ENCODE measurements around the gene LCNL1. TPM values are rescaled to one million over a fixed set of nuclear protein-coding genes. Genes with fewer than 3 reads are reported as not detected.

LCNL1 gene
- polyA plus RNA-seq, 3 donors: 0.03 to 0.23 (median 0.12) TPM

DNA sequence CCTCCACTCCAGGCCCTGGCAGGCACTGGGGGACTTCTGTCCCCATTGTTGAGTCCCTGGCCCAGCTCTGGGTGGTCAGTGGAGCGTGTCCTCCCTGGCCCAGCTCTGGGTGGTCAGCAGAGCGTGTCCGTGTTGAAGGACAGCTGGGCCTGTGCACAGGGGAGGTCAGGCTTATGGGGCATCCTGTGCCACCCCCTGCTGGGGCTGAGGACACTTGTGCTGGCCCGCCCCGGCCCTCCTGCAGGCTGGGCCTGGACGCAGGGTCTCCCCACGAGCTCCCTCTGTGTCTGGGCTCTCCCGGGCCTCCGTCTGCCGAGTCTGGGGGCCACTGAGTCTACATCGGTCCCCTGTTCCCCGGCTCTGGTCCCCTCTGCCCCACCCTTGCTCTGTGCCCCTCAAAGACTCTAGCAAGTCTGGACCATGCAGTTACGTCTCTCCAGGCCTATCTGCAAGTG lies 25.1 kb downstream of the LCNL1 start:
- no peak for DNase-seq (ENCODE audit: low read depth in 3 of 3, low spot score in 2 of 3)

DNA sequence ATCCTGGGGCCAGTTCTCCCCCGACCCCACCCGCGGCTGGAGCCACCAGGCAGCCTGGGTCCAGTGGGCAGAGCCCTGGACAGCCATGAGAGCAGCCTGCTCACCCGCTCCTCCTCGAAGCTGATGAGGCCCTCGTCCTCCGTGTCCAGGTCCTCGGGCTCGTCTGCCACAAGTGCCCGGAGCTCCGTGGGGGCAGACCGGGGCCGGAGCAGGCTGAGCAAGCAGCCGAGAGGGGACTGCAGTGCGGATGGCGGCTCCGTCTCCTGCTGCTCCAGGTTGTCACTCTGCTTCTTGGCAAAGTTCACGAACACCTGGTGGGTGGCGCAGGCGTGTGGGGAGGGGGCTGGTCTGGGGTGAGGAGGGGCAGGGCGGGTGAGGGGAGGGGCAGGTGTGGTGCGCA lies 25.5 kb downstream of the LCNL1 start:
- DNase-seq (ENCODE audit: low read depth in 3 of 3, low spot score in 2 of 3): no peak

DNA sequence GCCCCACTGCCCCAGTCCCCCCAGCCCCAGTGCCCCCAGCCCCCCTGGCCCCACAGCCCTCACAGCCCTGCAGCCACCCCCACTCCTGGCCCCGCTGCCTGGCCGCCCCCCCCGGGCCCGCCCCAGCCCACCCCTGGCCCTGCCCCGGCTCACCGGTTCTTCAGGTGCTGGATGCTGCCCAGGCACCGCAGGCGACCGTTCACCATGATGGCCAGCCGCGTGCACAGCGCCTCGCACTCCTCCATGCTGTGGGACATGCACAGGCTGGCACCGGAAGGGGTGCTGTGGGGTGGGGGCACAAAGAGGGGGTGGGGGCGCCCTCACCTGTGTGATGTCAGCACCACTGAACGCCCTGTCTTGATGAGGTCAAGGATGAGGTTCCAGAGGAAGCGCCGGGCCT lies 26.4 kb downstream of the LCNL1 start:
- DNase-seq (ENCODE audit: low read depth in 3 of 3, low spot score in 2 of 3): no peak

DNA sequence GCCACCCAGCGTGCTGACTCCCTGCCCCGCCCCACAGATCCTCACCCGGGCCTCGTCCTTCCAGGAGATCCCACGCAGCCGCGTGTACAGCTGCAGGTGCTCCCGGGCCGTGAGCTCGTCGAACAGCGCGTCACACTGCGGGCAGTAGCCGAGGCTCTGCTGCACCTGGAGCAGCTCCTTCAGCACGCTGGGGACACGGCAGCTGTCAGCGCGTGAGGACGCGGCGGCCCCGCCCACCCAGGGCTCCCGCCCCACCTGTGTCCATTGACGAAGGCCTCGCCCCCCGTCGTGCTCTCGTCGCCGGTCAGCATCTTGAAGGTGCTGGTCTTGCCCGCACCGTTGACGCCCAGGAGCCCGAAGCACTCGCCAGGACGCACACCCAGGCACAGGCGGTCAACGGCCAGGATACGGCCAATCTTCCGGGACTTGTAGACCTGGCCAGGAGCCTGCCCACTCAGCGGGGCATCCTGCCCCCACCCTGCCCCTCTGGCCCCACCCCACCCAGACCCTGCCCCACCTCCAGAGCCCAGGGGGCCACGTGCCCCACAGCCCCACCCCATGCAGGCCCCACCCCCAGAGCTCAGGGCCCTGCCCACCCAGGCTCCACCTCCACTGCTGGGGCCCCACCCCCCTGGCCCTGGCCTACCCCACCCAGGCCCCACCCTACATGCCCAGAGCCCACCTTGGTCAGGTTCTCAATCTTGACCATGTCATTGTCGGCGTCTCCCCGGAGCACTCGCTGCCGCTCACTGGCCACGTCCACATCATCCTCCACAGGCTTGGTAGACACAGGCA lies 27.3 kb downstream of the LCNL1 start:
- DNase-seq (ENCODE audit: low read depth in 3 of 3, low spot score in 2 of 3): no peak

DNA sequence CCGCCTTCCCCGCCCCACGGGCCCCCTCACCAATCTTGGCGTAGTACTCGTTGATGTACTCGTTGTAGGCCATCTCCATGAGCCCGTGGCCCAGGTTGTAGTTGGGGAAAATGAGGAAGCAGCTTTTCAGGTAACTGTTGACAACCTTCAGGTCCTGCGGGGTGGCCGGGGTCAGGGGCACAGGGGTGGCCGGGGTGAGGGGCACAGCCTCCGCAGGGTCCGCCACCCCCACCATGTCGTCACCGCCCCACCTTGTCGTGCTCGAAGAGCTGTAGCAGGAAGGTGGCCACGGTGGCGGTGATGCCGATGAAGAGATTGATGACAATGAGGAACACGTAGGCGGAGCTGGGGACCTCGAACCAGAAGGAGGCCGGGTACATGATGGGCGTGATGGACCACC lies 28.4 kb downstream of the LCNL1 start:
- no peak for DNase-seq (ENCODE audit: low read depth in 3 of 3, low spot score in 2 of 3)

DNA sequence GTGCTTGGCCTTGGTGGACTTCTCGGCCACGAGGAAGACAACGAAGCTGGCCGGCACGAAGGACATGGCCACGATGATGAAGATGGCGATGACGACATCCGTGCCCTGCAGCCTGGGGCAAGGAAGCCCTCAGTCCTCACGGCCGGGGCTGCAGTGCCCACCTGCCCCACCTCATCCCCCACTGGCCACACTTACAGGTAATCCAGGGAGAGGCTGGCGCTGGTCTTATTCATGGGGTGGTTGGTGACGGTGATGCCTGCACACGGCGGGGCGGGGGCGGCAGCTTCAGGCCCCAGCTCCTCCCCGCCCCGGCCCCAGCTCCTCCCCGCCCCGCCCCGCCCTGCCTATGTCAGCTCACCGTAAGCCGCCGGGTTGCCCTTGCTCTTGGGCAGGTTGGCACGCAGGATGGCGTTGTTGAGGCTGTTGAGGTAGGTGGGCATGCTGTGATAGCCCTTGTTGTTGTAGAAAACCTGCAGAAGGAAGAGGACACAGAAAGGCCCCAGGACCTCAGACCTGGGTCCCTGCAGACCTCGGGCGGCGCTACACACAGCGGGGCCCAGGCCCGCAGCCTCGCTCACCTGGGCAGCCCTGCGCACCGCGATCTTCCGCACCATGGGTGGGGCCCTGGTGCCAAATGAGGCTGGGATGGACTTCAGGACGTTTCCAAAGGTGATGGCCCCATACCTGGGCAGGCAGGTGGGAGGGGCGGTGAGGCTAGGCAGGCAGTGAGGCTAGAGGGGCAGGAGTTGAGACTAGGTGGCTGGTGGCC lies 29.3 kb downstream of the LCNL1 start:
- DNase-seq (ENCODE audit: low read depth in 3 of 3, low spot score in 2 of 3): no peak

DNA sequence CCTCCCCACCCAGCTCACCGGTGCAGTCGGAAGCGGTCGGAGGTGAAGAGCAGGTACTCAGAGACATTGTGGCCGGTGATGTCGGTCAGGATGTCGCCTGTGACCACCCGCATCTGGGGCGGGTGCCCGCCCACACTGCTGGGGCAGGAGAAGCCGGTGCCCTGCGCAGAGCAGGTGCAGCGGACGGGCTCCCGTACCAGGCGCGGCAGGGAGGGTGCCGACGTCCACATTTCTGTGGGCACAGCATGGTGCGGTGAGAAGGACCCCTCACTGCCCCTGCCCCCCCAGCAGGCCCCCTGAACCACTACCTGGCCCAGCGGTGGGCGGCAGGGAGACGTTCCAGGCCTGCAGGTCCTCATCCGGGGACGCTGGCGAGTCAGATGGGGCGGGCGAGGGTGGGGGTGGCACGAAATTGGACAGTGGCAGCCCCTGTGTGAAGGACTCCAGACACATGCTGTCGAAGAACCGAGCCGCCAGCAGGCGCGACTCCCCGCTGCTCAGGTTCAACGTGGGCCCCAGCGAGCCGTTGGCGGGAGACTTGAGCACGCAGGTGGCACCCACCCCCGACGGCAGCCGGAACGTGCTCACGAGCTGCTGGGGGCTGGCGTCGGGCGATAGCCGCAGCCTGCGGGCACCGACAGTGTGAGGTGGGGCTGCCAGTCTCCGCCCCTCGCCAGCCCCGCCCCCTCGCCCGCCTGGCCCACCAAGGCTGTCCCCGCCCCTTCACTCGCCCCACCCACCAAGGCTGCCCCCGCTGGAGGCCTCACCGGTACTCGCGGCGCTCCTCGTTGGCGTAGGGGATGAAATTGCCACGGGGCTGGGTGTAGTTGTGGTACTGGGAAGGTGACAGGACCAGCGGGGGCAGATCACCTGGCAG lies 30.1 kb downstream of the LCNL1 start:
- DNase-seq (ENCODE audit: low read depth in 3 of 3, low spot score in 2 of 3): no peak

DNA sequence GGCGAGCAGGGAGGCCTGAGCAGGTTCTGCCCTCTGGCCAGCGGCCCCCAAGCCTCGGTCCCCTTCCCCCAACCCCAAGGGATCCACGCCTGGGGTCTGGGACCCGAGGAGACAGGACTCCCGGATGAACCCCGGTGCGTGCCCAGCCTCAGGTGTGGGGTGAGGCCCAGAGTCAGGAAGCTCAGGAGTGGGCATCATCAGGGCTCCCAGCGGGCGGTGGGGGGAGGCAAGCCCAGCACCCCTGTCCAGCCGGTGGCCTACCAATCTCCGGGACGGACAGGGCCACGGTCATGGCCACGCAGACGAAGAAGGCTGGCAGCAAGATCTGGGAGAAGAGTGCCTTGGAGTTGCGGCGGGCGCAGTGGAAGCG lies 30.8 kb downstream of the LCNL1 start:
- no peak for DNase-seq (ENCODE audit: low read depth in 3 of 3, low spot score in 2 of 3)

DNA sequence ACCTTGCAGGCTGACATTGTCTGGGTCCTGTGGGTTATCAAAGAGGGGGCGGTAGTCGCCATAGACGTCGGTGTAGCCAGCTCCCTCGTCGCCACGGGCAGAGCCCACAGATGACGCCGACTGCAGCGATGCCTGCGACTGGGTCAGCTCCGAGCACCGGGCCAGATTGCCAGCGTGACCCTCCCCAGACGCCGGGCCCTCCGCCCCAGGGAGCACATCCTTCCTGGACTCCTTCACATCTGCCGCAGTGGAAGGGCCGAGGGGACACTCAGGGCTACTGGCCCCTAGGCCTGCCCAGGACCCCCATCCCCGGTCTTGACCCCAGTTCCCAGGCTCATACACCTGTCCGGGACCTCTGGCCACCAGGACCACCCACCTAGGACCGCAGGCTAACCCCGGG lies 31.4 kb downstream of the LCNL1 start:
- no peak for DNase-seq (ENCODE audit: low read depth in 3 of 3, low spot score in 2 of 3)

DNA sequence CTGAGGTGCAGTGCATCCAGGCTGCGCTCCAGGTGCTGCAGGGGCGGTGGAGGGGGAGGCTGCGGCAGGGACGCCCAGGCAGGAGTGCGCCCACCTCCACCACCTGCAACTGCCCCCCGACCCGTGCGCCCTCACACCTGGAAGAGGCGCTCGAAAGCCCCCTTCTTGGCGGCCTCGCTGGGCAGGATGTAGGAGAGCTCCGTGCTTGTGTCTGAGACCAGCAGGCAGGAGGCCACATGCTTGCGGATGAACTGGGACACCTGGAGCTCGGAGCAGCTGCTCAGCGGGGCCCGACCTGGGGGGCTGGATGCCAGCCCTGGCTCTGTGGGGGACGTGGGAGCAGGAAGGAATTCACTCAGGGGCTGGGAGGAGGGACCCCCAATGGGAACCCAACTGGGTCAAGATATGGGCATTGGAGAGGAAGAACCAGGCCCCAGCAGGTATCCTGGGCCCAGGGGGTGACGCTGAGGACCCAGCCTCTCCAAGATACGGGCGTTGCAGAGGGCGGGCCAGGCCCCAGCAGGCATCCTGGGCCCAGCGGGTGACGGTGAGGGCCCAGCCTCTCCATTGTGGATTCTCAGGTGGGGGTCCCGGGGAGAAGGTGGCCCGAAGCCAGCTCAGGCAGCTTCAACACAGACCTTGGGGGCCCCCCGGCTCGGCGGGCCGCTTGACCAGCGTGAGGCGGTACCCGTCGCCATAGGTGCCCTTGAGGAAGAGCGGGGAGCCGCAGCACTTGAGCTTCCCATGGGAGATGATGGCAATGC lies 32.2 kb downstream of the LCNL1 start:
- DNase-seq (ENCODE audit: low read depth in 3 of 3, low spot score in 2 of 3): no peak

DNA sequence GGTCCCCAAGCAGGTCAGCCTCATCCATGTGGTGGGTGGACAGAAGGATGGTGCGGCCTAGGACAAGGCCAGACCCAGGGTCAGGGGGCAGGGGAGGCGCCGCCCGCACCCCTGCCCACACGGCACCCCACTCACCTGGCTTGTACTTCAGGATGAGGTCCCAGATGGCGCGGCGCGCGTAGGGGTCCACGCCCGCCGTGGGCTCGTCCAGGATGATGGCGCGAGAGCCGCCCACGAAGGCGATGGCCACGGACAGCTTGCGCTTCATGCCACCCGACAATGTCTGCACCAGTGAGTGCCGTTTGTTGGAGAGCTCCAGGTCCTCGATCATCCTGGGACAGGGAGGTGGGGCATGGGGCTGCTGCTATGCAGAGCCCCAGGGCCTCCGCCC lies 32.7 kb downstream of the LCNL1 start:
- DNase-seq (ENCODE audit: low read depth in 3 of 3, low spot score in 2 of 3): no peak

DNA sequence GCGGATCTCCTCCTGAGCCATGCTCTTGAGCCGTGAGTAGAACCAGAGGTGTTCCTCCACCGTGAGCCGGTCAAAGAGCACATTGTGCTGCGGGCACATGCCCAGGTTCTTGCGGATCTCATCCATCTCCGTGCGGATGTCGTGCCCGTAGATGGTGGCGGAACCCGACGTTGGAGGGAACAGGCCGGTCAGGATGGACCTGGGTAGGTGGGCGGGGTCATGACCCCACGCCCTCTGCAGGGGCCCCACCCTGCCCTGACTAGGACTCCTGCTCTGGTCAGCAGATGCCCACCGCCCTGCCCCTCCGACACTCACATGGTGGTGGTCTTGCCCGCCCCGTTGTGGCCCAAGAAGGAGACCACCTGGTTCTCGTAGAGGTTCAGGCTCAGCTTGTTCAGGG lies 33.2 kb downstream of the LCNL1 start:
- no peak for DNase-seq (ENCODE audit: low read depth in 3 of 3, low spot score in 2 of 3)

DNA sequence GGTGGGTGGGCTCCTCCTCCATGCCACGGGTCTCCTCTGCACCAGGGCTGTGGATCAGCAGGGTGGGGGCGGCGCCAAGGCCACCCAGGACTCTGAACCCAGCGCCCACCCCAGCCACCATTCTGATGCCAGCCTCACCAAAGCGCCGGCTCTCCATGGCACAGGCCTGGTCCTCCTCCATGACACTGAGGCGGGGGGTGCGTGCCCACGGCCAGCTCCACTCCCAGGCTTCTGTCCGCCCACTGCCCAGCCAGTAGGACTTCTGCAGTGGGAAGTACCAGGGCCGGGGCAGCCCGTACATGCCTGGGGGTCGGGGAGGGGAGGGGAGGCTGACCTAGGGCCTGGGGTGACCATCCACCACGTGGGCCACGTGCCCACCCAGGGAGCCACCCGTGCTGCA lies 33.6 kb downstream of the LCNL1 start:
- DNase-seq (ENCODE audit: low read depth in 3 of 3, low spot score in 2 of 3): no peak

DNA sequence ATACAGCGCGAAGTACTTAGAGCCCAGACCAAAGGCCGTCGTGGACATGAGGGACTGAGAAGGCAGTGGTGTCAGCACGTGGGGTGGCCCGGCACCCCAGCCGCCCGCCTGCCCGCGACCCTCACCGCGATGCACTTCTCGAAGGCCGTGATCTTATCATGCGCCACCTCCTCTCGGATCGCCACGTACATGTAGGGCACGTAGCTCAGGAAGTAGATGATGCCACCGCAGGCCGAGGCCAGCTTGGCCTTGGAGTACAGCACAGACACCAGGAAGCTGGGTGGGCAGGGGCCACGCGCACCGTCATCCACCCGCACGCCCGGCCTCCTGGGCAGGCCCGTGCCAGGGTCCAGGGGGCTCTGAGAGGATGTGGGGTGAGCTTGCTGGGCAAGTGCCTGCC lies 34.3 kb downstream of the LCNL1 start:
- DNase-seq (ENCODE audit: low read depth in 3 of 3, low spot score in 2 of 3): no peak

DNA sequence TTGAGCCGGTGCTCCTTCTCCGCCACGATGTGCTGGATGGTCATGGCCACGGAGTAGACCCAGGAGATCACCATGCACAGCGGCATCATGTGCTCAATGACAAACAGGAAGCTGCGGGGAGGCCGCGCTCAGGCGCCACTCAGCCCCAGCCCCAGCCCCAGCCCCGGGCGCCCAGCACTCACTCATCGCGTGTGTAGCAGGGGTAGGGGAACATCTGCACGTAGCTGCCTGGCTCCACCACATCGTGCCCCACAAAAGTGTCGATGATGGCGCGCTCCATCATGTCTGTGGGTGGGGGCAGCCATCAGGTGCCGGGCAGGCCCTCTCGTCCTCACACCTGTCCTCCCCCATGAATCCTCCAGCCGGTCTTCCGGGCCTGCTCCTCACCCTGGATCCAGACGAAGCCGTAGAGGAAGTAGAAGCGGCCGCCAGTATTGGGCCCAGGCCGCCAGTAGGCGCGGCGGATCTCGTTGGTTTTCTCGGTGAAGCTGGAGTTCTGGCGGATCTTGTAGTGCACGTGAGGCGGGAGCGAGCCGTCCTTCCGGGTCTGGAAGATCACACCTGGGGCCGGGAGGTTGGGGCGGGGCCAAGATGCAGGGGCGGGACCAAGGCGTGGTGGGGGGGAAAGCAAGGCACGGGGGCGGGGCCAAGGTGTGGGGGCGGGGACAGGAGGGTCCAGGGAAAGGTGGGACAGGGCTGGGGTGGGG lies 35.2 kb downstream of the LCNL1 start:
- DNase-seq (ENCODE audit: low read depth in 3 of 3, low spot score in 2 of 3): no peak

DNA sequence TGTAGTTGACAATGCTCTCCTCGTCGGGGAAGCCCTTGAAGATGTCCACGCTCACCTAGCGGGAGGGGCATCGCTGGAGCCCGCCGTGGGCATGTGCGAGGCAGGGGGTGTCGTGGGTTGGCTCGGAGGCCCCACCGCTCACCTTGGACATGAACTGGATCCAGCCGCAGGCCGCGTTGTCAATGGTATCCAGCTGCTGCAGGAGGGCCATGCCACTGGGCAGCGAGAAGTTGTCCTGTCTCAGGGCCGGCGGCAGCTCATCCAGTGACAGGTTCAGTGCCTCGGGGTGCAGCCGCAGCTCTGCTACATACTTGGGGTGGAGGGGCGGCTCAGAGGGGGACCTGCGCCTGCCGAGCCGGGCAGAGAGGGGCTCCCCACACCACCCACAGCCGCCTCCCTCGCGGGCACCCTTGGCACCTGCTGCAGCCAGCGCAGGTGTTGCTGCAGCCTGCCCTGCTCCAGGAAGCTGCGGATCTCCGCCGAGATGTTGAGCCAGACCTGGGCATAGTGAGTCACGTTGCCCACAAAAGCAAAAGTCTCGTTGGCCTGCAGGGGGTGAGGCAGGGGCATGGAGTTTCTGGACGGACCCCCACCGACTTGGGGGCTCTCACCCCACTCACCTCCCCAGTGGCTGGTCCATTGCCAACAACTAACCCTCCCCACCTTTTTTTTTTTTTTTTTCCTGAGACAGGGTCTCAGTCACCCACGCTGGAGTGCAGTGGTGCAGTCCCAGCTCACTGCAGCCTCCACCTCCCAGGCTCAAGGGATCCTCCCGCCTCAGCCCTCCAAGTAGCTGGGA lies 36.2 kb downstream of the LCNL1 start:
- no peak for DNase-seq (ENCODE audit: low read depth in 3 of 3, low spot score in 2 of 3)

DNA sequence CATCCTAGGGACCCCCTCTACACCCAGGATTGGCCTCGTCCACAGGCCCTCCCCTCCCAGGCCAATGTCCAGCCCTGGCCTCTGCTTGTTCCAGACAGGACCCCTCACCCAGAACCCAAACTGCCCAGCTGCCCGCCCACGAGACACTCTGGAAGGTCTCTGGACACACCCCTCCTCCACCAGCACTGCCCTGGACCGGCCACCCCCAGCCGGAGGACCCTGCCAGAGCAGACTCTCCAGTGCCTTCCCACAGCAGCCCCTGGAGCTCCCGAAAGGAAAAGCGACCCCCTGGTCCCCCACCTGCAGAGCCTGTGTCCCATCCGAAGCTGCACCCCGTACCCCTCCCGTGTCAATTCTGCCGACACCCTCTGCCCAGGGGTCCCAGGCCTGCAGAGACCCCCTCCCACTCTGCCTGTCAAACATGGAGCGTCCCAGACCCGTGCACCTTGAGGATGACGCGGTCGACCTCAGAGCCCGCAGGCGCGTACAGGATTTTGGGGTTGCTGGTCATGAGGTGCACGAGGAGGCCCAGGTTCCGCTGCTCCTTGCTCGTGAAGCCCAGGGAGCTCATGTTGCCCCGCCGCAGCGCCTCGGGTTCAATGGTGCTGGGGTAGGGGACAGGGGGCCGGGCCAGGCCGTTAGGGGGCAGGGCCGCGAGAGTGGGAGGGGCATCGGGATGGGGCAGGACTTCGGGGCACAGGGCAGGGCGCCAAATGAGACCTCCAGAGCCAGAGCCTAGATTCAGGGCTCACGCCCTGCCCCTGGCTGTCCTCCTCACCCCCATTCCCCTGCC lies 37.3 kb downstream of the LCNL1 start:
- no peak for DNase-seq (ENCODE audit: low read depth in 3 of 3, low spot score in 2 of 3)
